A549 treated with CORT108297 at 1 μM for 4 hours (cell line): ENCODE measurements around the gene ARHGAP4. TPM values are rescaled to one million over a fixed set of nuclear protein-coding genes. Genes with fewer than 3 reads are reported as not detected.

ENCODE experiments used
- total RNA-seq: library from RNA; stranded (reverse); fragments of 200-300 nt; extraction: Qiagen RNA extraction; gene quantifications from 5 replicates; pipeline ENCODE4 v1.2.3, GENCODE V29; 2022

The ARHGAP4 gene
- total RNA-seq, result 1.1 to 2.4 TPM (median 1.7 TPM) in 5 replicates

GRCh38 chrX:153925739-153926551 lies at the start of gene ARHGAP4:
Gene ARHGAP4 (minus strand): TSS chrX:153926264. CDS start chrX:153926202, 62 bp downstream.

DNA sequence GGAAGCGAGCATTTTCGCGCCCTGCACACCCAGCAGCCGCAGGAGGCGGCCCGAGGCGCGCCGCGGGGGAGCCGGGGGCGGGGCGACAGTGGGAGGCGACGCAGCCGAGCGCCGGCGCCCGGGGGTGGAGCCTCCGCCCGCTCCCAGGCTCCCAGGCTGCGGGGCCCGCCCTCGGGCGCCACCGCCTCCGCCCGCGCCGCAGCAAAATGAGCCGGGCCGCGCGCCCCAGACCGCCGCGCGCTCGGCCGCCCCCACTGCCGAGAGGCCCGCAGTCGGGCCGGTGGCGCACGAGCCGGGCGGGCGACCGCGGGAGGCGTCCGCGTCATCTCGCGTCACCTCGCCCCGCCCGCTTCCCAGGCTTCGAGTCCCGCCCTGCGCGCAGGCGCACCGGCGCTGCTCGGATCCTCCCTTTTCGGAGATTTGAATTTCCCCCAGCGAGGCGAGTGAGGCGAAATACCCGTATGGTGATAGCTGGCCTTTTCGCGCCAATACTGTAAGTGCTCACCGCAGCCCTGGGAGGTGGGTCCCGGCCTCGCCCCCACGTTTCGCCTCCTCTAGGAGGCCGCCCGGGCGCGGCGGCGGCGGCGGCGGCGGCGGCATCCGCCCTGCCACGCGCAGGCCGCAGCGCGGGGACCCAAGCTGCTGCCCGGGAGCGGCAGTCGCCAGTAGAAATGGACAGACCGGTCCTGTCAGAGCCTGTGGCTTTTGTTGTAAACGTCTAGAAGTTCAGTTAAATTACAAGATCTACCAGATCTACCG lies 46.5 kb upstream of the ARHGAP4 start, which contains the start of gene TMEM187:
TSS of gene TMEM187 (plus strand) at position 387 of the 759 bp plus-strand sequence. CDS start 9,309 bp downstream, outside the sequence.

DNA sequence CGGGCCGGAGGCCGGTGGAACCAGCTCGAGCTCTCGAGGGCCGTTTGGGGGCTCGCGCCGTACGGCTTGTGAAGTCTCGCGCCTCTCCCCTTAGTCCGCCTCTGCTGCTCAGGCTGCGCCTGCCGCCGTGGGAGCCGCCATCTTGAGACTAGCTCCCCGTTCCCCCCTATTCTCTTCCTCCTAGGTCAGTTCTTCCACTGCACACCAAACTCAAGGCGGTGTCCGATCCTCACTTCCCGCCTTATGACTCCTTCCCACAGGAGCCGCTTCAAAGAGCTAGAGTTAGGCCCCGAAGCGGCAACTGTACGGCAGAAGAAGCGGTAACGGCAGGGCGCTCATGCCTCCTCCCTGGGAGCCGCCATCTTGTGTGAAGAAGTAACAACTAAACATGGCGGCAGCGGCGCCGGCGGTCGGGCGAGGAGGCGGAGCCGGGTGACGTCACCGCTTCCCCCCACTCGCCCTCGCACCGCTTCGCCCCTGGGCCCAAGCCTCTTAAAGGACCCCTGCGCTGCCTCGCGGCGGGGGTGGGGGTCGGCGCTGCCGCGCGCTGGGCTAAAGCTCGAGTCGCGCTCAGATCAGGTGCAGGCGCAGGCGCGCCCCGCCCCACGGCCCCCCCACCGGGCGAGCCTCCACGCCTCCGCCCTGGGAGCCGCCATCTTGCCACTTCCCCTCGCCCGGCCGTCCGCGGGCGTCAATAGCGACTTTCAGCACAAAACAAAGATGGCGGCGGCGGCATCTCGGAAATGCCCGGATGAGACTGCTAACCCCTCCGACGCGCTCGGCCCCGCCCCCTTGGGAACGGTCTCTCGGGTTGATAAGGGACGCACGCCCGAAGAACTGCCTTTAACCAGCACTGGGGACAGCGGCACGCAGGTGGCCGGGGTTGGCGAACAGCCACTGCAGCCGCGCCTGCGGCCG lies 45.6 kb upstream of the ARHGAP4 start, which contains the start of gene HCFC1:
TSS of gene HCFC1 (minus strand) at position 369 of the 918 bp plus-strand sequence. CDS start 978 bp downstream, outside the sequence.

GRCh38 chrX:153944140-153944799 lies 18.2 kb upstream of the ARHGAP4 start, which contains the start of gene RENBP:
Gene RENBP (minus strand): TSS chrX:153944643. CDS start chrX:153944610, 33 bp downstream.

GRCh38 chrX:153934762-153935325 lies 8.8 kb upstream of the ARHGAP4 start, which contains the start of gene NAA10:
Gene NAA10 (minus strand): TSS chrX:153935037. CDS start chrX:153934904, 133 bp downstream.

GRCh38 chrX:153903991-153904957 lies 21.8 kb downstream of the ARHGAP4 start, which contains the start of gene AVPR2:
Gene AVPR2 (plus strand): TSS chrX:153904673. CDS start chrX:153905146, 473 bp downstream.

DNA sequence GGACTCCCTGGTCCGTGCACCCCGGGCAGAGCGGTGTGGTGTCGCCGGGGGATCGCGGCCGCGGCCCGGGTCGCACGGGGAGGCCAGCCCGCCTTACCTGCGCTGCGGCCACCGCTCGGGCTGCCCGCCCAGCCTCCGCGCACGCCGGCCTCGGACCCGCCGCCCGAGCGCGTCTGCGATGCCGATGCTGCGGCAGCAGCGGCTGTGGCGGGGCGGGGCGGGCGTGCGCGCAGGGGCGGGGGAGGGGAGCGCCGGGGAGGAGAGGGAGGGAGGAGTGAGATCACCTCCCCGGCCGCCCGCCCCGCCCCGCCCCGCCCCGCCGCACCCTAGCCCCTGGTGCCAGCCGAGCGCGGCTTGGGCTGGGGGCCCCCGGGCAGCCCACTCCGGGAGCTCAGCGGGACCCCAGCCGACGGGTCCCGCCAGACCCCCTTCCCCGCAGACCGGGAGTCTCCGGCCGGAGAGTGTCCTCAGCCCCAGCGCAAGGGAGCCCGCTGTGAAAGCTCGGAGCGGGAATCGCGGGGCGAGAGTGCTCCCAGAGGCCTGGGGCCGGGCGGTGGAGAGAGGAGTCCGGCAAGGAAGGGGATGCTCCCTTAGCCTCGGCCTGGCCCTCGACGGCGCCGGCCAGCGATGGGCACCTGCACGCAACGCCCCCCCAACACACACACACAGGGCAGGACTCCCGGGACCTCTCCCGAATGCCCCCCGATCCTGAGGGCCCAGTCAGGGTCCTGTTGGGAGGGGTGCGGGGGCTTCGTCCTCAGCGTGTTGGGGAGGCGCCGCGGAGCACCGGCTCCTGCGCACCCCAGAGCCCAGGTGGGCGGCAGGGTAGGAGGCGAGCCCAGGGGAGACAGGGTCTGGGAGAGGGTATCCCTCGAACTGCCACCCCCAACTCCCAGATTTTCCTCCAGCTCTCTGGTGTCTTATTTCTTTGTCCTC lies 39.8 kb downstream of the ARHGAP4 start, which contains the start of gene L1CAM:
TSS of gene L1CAM (minus strand) at position 206 of the 936 bp plus-strand sequence. CDS start 10,337 bp downstream, outside the sequence.

Other genes with a start within 250 kb of the ARHGAP4 start
- gene SLC6A8, start 238.3 kb downstream of the ARHGAP4 start, total RNA-seq, result 10.0 to 13.6 TPM (median 11.9 TPM) in 5 replicates
- gene BCAP31, start 201.9 kb downstream of the ARHGAP4 start, total RNA-seq, result 371 to 467 TPM (median 387 TPM) in 5 replicates
- gene ABCD1, start 201.4 kb downstream of the ARHGAP4 start, total RNA-seq, result 2.6 to 4.5 TPM (median 4.3 TPM) in 5 replicates
- 1.6 to 4.2 TPM (median 3.6 TPM) in 5 replicates for gene PLXNB3, start 162.0 kb downstream of the ARHGAP4 start, total RNA-seq
- 0.02 to 0.45 TPM (median 0.05 TPM) in 4 of 5 replicates, not detected in the other for gene SRPK3, start 145.2 kb downstream of the ARHGAP4 start, total RNA-seq
- gene IDH3G, start 131.9 kb downstream of the ARHGAP4 start, total RNA-seq, result 61.4 to 65.8 TPM (median 64.4 TPM) in 5 replicates
- gene SSR4, start 131.6 kb downstream of the ARHGAP4 start, total RNA-seq, result 380 to 464 TPM (median 423 TPM) in 5 replicates
- 2.2 to 4.3 TPM (median 3.6 TPM) in 5 replicates for gene PDZD4, start 95.7 kb downstream of the ARHGAP4 start, total RNA-seq
- 19.7 to 25.6 TPM (median 22.5 TPM) in 5 replicates for gene L1CAM, start 40.1 kb downstream of the ARHGAP4 start, total RNA-seq
- 0.06 to 0.17 TPM (median 0.15 TPM) in 4 of 5 replicates, not detected in the other for gene AVPR2, start 21.6 kb downstream of the ARHGAP4 start, total RNA-seq
- 208 to 243 TPM (median 229 TPM) in 5 replicates for gene NAA10, start 8.8 kb upstream of the ARHGAP4 start, total RNA-seq
- gene RENBP, start 18.4 kb upstream of the ARHGAP4 start, total RNA-seq, result 0.10 to 0.16 TPM in 2 of 5 replicates, not detected in the others
- gene HCFC1, start 45.6 kb upstream of the ARHGAP4 start, total RNA-seq, result 31.7 to 41.9 TPM (median 40.9 TPM) in 5 replicates
- gene TMEM187, start 46.5 kb upstream of the ARHGAP4 start, total RNA-seq, result 5.4 to 6.7 TPM (median 5.6 TPM) in 5 replicates
- 198 to 223 TPM (median 223 TPM) in 5 replicates for gene IRAK1, start 93.6 kb upstream of the ARHGAP4 start, total RNA-seq
- 17.2 to 21.6 TPM (median 19.6 TPM) in 5 replicates for gene MECP2, start 171.5 kb upstream of the ARHGAP4 start, total RNA-seq
- not detected in 5 replicates for gene OPN1LW, start 218.0 kb upstream of the ARHGAP4 start, total RNA-seq